ENCODE data around the gene FAM193A.

- TF ChIP-seq POLR2A (IDR thresholded peaks at IDR 0.05; ENCODE audit: low read length): no peak
- no peak for TF ChIP-seq GATA1 (IDR thresholded peaks at IDR 0.05; ENCODE audit: low read depth, low read length)
Observed at GRCh38 chr4:2648159-2648814, 111.8 kb downstream of the FAM193A start.

Measured in erythroblast (primary cell).